Measurements from ENCODE around the gene DLG5. TPM values are rescaled to one million over a fixed set of nuclear protein-coding genes. Genes with fewer than 3 reads are reported as not detected.

Gene DLG5
- polyA plus RNA-seq, 1 of the 3 experiments (the other 2 are of a cell fraction): 31.3 TPM

GRCh38 chr10:77964811-77965210, 38.3 kb upstream of the DLG5 start (continued):
- TF ChIP-seq NRF1 (IDR thresholded peaks at IDR 0.05; ENCODE audit: low read depth, low read length) (no peak), TEAD4 (IDR thresholded peaks at IDR 0.05; ENCODE audit: borderline replicate concordance, insufficient read depth) (no peak)

DNA sequence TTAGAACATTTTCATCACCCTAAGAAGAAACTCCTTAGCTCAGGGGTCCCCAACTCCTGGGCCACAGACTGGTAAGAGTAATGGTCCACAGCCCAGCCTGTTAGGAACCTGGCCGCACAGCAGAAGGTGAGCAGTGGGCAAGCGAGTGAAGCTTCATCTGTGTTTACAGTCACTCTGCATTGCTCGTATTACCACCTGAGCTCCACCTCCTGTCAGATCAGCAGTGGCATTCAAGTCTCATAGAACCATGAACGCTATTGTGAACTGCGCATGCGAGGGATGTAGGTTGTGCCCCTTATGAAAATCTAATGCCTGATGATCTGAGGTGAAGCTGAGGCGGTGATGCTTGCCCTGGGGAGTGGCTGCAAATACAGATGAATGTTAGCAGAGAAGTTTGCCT, 37.3 kb upstream of the DLG5 start:
- POLR2A ChIA-PET: no interaction called here
- DNase-seq: no peak
- Histone ChIP-seq H2AFZ (ENCODE audit: low read depth) (no peak overlapping the region), H3K4me2 (no peak overlapping the region), H3K9ac (no peak overlapping the region), H3K27me3 (ENCODE audit: insufficient read depth) (no peaks in the 10 kb centered on the region), H3K27ac (ENCODE audit: low read depth in 2 of 2, low read length in 1 of 2) (no peak overlapping the region), H3K9me3 (no peaks in the 10 kb centered on the region), H3K36me3 (replicated peaks in 1 of 2; ENCODE audit: control insufficient read depth in 1 of 2, insufficient read depth in 2 of 2, low read length in 1 of 2) (no peaks in the 10 kb centered on the region), H3F3A (replicated peaks; ENCODE audit: insufficient read depth) (no peaks in the 10 kb centered on the region), H3K4me3 (ENCODE audit: low read depth in 2 of 2, low read length in 1 of 2) (no peak overlapping the region), H3K79me2 (ENCODE audit: insufficient read depth) (no peaks in the 10 kb centered on the region), H4K20me1 (ENCODE audit: insufficient read depth) (no peaks in the 10 kb centered on the region), H3K4me1 (ENCODE audit: control insufficient read depth in 1 of 2, insufficient read depth in 2 of 2, low read depth in 1 of 2, low read length in 1 of 2) (peaks cover 0 to 4% of the 10 kb centered on the region in 2 experiments; a peak in 1 of 4 replicates), H3K9me2 (no peaks in the 10 kb centered on the region)
- no peak for TF ChIP-seq REST (IDR thresholded peaks at IDR 0.05; ENCODE audit: low read depth, low read length)
- TF ChIP-seq, protein P1, sequence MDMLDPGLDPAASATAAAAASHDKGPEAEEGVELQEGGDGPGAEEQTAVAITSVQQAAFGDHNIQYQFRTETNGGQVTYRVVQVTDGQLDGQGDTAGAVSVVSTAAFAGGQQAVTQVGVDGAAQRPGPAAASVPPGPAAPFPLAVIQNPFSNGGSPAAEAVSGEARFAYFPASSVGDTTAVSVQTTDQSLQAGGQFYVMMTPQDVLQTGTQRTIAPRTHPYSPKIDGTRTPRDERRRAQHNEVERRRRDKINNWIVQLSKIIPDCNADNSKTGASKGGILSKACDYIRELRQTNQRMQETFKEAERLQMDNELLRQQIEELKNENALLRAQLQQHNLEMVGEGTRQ (IDR thresholded peaks at IDR 0.05; ENCODE audit: borderline replicate concordance, low read depth, low read length): no peak
- no peak for TF ChIP-seq NRF1 (IDR thresholded peaks at IDR 0.05; ENCODE audit: low read depth, low read length)
- TF ChIP-seq JUND (IDR thresholded peaks at IDR 0.05): no peak
- TF ChIP-seq, protein P2, sequence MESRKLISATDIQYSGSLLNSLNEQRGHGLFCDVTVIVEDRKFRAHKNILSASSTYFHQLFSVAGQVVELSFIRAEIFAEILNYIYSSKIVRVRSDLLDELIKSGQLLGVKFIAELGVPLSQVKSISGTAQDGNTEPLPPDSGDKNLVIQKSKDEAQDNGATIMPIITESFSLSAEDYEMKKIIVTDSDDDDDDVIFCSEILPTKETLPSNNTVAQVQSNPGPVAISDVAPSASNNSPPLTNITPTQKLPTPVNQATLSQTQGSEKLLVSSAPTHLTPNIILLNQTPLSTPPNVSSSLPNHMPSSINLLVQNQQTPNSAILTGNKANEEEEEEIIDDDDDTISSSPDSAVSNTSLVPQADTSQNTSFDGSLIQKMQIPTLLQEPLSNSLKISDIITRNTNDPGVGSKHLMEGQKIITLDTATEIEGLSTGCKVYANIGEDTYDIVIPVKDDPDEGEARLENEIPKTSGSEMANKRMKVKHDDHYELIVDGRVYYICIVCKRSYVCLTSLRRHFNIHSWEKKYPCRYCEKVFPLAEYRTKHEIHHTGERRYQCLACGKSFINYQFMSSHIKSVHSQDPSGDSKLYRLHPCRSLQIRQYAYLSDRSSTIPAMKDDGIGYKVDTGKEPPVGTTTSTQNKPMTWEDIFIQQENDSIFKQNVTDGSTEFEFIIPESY (IDR thresholded peaks at IDR 0.05; ENCODE audit: borderline replicate concordance, low read depth): no peak
- no peak for TF ChIP-seq FOXM1 (IDR thresholded peaks at IDR 0.05; ENCODE audit: low read depth)
- TF ChIP-seq GATA2 (CRISPR knock-in tag; IDR thresholded peaks at IDR 0.05): no peak
- CTCF ChIA-PET: no interaction called here
- WGBS (ENCODE audit: low lambda C conversion rate): 92% methylated on average over 7 of the region's 7 CpGs
